Activated CD8-positive, alpha-beta memory T cell treated with anti-CD3 and anti-CD28 coated beads, Interleukin-2, amount 50 U/mL, for 4 hours (primary cell): ENCODE data around the gene NKX3-2.

Experiments
- DNase-seq: peaks from one replicate; pipeline ENCODE4 v3.0.0-alpha.2; 2020

NKX3-2 gene

GRCh38 chr4:13530823-13531624 is 13.3 kb downstream of the NKX3-2 start:
- DNase-seq: no peak

- DNase-seq: no peak
These were observed 15.0 kb downstream of the NKX3-2 start for GRCh38 chr4:13529128-13529919.

GRCh38 chr4:13528821-13529127 is 15.5 kb downstream of the NKX3-2 start:
- DNase-seq: no peak

- no peak for DNase-seq
These were observed 16.1 kb downstream of the NKX3-2 start for GRCh38 chr4:13527981-13528820.

DNA sequence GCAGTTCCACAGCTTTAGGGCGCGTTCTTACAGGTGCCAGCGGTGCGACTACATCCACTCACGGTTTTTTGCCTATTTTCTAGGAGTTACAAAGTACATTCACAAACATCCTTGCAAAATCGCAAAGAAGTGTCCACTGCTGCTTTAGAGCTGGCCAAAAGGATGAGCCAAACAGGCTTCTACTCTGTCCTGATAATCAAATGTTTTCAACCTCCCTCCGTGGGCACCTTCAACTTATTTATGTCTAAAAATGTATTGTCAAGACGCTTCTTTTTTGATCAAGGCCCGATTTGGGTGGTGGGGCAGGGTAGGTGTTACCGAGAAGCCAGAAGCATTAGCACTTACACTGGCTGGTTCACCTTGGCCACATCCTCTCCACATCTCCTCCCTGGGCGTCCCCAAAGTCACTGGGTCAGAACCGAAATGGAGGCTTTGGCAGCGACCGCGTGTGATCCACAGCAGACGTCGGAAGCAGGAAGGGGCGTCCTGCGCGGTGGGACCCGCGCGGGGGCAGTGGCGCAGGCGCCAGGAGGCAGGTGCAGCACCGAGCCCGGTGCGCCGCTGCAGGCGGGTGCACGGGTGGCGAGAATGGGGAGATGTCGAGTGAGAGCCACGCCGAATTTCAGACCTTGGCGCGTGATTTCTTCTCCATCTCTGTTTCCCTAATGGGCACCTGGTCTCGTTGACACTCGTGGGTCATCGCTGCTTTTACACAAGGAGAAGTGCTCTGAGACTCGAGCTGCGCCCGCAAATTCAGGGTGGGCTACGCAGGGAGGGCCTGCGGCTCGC is 16.9 kb downstream of the NKX3-2 start:
- no peak for DNase-seq

DNA sequence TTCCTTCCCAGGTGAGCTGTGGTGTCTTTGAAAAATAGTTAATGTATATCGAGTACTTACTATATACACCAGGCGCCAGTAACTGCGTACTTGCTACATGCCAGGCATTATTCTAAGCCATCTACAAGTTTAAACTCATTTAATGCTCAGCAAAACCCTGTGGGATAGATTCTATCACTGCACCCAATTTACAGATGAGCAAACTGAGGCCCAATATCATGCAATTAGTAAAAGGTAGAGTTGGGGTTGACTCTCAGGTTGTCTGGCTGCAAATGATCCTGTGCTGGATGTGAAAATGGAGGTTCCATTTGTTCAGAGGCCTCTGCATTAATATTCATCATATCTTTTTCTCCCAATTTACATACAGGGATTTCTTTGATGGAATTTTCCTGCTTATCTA is 17.6 kb downstream of the NKX3-2 start:
- DNase-seq: no peak

DNA sequence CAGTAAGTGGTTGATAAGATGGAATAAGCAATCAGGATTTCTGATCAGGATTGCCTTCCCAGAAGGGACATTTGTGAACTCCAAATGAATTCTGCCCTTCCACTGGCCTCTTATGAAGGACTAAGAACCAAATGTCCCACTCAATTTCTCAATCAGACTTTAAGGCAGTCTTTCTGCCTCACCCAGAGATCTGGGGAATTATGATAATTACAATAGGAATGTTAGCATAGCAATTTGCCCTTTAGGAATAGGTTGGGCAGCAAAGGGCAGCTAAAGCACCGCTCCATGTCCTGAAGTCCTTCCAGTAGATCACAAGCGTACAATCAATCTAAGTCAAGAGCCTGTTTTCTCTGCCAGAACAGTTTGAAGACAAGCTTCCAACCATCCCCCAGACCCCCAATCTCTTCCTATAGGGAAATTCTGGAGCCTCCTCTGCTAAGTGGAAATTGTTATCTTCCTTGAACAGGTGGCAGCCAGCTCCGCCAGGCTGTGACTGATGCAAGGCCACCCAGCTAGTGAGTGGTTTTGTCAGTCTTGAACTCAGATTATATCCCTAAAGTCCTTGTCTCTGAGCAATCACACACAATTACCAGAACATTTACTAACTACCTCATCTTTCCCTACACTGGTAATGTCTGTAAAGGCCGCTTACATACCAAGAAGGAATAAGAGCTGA is 18.6 kb downstream of the NKX3-2 start:
- no peak for DNase-seq

- DNase-seq: no peak
These were observed 19.6 kb downstream of the NKX3-2 start for GRCh38 chr4:13524504-13525243.

GRCh38 chr4:13523591-13524503 is 20.5 kb downstream of the NKX3-2 start:
- DNase-seq: no peak

- DNase-seq: no peak
These were observed 21.2 kb downstream of the NKX3-2 start for GRCh38 chr4:13523105-13523477.

GRCh38 chr4:13522282-13523104 is 21.8 kb downstream of the NKX3-2 start:
- DNase-seq: no peak

DNA sequence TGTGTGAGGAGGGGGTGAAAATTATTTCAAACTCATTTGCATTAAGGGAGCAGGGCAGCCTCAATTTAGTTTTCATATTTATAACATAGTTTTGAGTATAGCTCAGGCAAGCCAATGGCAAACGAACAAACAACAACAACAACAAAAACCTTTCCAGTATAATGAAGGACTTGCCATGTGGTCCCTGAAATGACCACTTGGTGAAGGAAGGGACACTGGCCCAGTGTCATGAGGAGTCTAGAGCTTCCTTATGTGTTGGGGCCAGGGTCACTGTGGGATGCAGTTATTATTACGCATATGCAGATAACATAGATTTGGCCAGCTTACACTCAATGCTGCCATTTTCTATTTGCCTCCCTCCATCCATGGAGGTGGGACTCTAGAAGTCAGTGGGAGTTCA is 23.3 kb downstream of the NKX3-2 start:
- DNase-seq: no peak

GRCh38 chr4:13516315-13516860 is 27.9 kb downstream of the NKX3-2 start:
- DNase-seq: no peak

- DNase-seq: no peak
These were observed 29.0 kb downstream of the NKX3-2 start for GRCh38 chr4:13515268-13515667.

DNA sequence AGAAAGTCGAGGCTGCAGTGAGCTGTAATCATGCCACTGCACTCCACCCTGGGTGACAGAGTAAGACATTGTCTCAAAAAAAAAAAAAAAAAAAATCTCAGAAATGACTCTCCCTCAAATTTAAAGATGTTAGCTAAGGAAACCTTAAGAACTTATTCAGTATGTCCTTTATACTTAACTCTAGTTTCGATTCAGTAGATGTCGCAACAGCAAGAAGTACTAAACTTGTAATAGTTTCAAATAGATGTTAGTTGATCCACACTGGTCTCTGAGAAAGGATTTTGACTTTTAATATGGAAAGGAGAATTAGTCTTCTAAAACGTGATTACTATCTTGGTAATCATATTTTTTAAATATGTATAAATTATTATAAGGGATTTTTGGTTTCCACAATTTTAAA is 29.6 kb downstream of the NKX3-2 start:
- no peak for DNase-seq

- no peak for DNase-seq
These were observed 33.2 kb downstream of the NKX3-2 start for GRCh38 chr4:13511101-13511500.

DNA sequence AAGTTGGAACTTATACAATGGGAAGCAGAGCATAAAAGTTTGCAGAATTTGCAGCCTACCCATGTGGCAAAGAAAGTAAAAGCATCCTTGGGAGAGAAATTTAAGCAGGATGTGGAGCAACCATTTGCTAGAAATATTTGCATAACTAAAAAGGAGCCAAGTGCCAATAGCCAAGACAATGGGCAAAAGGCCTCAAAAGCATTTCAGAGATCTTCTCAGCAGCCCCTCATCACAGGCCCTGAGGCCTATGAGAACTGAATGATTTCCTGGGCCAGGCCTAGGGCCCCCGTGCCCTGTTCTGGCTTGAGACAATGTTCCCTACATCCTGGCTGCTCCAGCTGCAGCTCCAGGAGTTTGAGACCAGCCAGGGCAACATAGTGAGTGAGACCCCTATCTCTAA is 34.9 kb downstream of the NKX3-2 start:
- DNase-seq: no peak

GRCh38 chr4:13504374-13504773 is 39.9 kb downstream of the NKX3-2 start:
- DNase-seq: no peak

DNA sequence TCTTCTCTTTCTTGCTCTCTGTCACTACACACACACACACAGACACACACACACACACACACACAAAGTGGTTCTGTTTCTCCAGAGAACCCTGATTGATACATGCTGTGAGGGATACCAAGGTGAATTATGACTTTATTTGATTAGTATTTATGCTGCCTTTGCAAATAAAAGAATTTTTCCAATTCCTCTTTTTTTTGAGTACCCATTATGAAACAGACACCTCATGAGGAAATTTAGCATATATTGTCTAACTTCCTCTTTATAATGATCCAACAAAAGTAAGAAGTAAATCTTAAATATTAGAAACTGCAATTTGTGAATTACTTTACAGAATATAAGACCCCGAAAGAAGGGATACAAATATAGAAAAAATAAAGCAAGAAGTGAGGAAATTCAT is 45.8 kb downstream of the NKX3-2 start:
- no peak for DNase-seq
